HepG2 (cell line): ENCODE data around the gene PLXND1.

Experiments
- EZH2 ChIP-seq: conservative IDR thresholded peaks from 2 replicates; pipeline ENCODE4 v1.6.1; 2012; ENCODE audit warnings: mild to moderate bottlenecking, low read depth, low read length, moderate library complexity
- NR2C2 ChIP-seq: sonication (generic); formaldehyde crosslinking; IDR thresholded peaks from 2 replicates; pipeline ENCODE4 v1.4.0; 2020; ENCODE audit warnings: missing genetic modification reagents, mild to moderate bottlenecking, moderate library complexity, borderline replicate concordance
- RAD21 ChIP-seq: fragments of 450-650 bp; formaldehyde crosslinking; IDR thresholded peaks from 2 replicates; pipeline ENCODE4 v1.5.0; 2020; ENCODE audit warnings: mild to moderate bottlenecking

DNA sequence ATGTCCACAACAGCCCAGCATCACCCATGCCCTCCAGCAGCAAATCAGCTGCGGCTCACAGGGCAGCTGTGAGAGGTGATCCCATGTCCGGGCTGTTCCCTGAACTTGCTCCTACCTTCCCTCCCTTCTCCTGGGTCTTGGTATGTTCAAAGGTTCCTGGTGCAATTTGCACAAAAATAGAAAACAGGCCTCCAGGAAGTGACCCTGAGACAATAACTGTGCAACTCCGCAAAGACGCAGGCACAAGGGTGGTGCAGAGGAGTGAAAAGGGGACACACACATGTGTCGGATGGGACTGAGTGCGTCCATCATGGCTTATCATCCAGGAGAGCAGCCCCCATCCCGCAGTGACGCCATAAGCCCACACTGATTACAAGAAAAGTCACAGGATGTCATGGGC lies 16.3 kb downstream of the PLXND1 start:
- TF ChIP-seq RAD21 (no peak), NR2C2 (no peak), EZH2 (no peak)
